ENCODE data around the gene KCTD10.

- TF ChIP-seq EP300 (IDR thresholded peaks at IDR 0.05; ENCODE audit: low read depth) (no peak), CTCF (IDR thresholded peaks at IDR 0.05) (no peak)
These were observed 23.5 kb upstream of the KCTD10 start for GRCh38 chr12:109500406-109501185.

Data from transverse colon (tissue), 3 donors.